BJ (cell line): ENCODE data around the gene BBX. TPM values are rescaled to one million over a fixed set of nuclear protein-coding genes. Genes with fewer than 3 reads are reported as not detected.

Experiments
- CTCF ChIA-PET: fragments of 350-600 bp; formaldehyde crosslinking; extraction: SDS; loops from one replicate; lab custom pipeline; 2021; ENCODE audit warnings: antibody characterized with exemption, inconsistent platforms; lab: Yijun Ruan, JAX
- POLR2A ChIA-PET: fragments of 300-600 bp; sonication (Branson Sonifier 250); formaldehyde crosslinking; extraction: SDS; loops from one replicate; lab custom pipeline; 2021; ENCODE audit warnings: antibody characterized with exemption; lab: Charles Lee
- DNase-seq: peaks from one replicate; pipeline ENCODE4 v3.0.0-alpha.2; 2011; ENCODE audit warnings: low read depth
- H3K27me3 ChIP-seq: 2 replicates; pipeline ENCODE4 v1.6.0; 2011; ENCODE audit warnings: low read length; ENCODE audit not compliant: control insufficient read depth, insufficient read depth
- H3K36me3 ChIP-seq: 2 replicates; pipeline ENCODE4 v1.5.1; 2011; ENCODE audit warnings: low read length; ENCODE audit not compliant: control insufficient read depth, insufficient read depth
- H3K4me3 ChIP-seq: 2 replicates; pipeline ENCODE4 v1.5.1; 2011; ENCODE audit warnings: low read depth, mild to moderate bottlenecking, control low read depth, low read length
- polyA plus RNA-seq: library from polyadenylated mRNA; depleted of rRNA; stranded (reverse); fragments of >200 nt; gene quantifications from 2 replicates; pipeline ENCODE4 v1.2.3, GENCODE V29; 2011
- TF ChIP-seq, protein P1 (sequence below): IDR thresholded peaks from 2 replicates; pipeline ENCODE4 v1.5.1; 2011; ENCODE audit warnings: low read depth, mild to moderate bottlenecking, control low read depth, inconsistent platforms, low read length, moderate library complexity; ENCODE audit not compliant: insufficient read depth

BBX gene
- polyA plus RNA-seq, 1 experiment, result 47.6 TPM

DNA sequence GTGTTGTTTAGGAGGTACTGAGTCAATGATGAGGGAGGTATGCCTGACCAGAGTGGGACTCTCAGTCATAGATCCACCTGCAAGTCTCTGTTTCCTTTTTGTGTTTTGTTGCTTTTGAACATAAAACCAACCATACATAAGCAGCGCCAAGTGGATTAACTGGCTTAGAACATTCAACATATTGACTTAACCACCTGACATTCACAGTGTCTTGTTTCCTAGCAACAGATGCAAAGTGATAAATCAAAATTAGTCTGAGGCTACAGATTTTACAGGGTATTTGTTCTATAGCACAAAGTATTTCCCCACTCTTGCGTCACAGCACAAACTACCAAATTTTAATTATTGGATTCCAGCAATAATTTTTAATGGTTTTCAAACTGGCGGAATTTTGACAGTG, 283.8 kb downstream of the BBX start:
- CTCF ChIA-PET, result no interaction called here
- TF ChIP-seq, protein P1, sequence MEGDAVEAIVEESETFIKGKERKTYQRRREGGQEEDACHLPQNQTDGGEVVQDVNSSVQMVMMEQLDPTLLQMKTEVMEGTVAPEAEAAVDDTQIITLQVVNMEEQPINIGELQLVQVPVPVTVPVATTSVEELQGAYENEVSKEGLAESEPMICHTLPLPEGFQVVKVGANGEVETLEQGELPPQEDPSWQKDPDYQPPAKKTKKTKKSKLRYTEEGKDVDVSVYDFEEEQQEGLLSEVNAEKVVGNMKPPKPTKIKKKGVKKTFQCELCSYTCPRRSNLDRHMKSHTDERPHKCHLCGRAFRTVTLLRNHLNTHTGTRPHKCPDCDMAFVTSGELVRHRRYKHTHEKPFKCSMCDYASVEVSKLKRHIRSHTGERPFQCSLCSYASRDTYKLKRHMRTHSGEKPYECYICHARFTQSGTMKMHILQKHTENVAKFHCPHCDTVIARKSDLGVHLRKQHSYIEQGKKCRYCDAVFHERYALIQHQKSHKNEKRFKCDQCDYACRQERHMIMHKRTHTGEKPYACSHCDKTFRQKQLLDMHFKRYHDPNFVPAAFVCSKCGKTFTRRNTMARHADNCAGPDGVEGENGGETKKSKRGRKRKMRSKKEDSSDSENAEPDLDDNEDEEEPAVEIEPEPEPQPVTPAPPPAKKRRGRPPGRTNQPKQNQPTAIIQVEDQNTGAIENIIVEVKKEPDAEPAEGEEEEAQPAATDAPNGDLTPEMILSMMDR, result no peak
- H3K36me3 ChIP-seq, result peaks cover 4% of the 10 kb centered on the region

DNA sequence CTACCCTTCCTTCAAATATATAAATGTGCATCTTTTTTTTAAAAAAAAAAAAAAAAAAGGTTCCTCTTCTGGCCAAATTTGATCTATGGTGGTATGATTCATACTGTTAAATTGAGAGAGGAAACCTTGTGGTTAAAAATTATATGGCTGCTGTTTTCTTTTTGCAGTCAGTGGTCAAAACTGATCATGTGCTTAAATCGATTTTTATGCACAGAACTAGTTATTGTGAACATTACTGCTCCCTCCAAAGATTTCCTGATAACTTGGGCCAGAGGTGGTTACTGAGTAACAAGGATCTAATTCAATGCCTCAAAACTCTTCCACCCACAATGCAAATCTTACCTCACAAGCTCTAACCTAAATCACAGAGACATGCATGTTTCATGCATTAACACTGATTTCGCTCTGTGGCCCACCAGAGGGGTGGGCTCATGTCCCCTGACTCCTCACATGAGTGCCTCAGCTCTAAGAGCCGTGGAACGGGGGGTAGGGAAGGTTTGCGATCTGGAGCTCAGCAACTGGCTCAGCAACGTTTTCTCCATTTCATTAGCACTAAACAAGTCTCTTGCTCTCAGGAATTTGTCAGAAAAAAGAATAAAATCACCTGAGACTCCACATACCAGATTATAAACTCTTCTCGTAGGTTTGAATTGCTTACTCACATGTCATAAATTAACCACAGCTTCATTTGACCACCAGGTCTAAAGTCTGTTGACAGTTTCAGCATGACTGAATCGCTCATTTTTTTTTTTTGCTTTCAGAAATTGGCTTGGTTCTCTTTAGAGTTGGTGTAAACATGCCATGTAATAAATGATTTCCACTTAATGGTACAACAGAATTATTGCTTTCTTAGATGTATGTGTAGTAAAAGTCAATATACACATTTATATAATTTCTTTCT, 287.7 kb downstream of the BBX start:
- no peak overlapping the region for H3K4me3 ChIP-seq
- TF ChIP-seq, protein P1, result no peak
- H3K27me3 ChIP-seq, result no peaks in the 10 kb centered on the region
- DNase-seq, result no peak
- H3K36me3 ChIP-seq, result no peaks in the 10 kb centered on the region
- ChIA-PET POLR2A (no interaction called here), CTCF (interaction anchor here (0.6 kb wide), 1 partner anchor 543 kb away, joined by 4 read pairs; no protein-coding TSS in a partner anchor)

More for the DNA sequence above, 283.8 kb downstream of the BBX start:
- POLR2A ChIA-PET, result no interaction called here
- DNase-seq, result no peak
- Histone ChIP-seq H3K27me3 (no peaks in the 10 kb centered on the region), H3K4me3 (no peak overlapping the region)

DNA sequence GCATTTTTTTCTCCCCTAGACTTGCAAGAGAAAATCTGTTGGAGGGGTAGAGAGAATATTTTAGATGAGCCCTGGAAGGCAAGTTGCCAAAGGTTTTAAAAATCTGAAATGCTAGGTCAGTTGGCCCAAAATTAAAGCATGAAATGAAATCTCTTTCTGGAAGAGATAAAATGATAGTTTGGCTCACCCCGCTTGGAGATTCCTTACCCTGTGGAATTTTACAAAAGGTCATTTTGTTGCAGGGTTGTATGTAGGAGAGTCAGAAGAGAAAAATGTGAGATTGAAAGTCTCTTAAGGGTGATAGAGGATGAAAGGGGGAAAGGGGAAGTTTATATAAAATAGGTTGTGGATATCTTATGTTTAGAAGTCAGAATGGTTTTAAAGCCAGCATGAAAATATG, 290.3 kb downstream of the BBX start:
- CTCF ChIA-PET, result no interaction called here
- no peak overlapping the region for H3K4me3 ChIP-seq
- POLR2A ChIA-PET, result no interaction called here
- TF ChIP-seq, protein P1, result no peak
- H3K27me3 ChIP-seq, result no peaks in the 10 kb centered on the region
- H3K36me3 ChIP-seq, result no peaks in the 10 kb centered on the region
- no peak for DNase-seq

DNA sequence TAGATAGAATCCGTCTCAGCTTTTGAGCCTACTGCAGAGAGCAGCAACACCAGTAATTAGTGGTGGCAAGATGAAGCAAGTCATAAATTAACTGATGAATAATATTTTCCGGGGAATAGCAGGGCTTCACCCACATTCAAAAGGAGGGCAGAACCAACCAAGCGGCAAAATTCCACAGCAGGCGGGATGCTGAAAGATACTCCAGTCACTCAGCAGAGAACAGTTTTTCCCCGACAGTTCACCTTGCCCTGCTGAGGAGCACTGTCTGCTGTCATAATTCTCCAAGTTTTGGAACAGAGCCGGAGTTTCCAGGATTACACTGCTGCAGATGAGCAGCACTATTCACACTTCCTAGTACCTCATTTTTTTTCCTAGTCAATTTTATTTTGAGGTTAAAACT, 293.3 kb downstream of the BBX start:
- Histone ChIP-seq H3K27me3 (no peaks in the 10 kb centered on the region), H3K4me3 (no peak overlapping the region), H3K36me3 (no peaks in the 10 kb centered on the region)
- TF ChIP-seq, protein P1, result no peak
- ChIA-PET POLR2A (no interaction called here), CTCF (no interaction called here)
- DNase-seq, result no peak

DNA sequence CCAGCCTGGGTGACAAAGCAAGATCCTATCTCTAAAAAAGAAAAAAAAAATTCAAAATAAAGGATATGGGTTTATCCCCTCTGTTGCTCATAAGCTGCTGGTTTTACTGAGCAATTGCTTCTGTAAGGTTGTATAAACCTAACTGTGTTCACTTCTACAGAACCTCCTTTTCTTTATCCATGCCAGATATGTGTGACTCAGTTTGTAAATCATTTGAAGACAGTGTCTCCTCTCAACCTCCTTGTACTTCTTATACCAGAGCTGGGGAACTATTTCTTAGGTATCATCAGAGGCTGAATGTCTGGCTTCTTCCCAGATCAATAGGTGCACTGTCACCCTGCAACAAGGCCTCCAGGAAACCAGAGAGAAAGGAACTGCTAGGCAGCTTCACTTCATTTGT, 294.3 kb downstream of the BBX start:
- DNase-seq, result no peak
- Histone ChIP-seq H3K36me3 (no peaks in the 10 kb centered on the region), H3K4me3 (no peak overlapping the region), H3K27me3 (no peaks in the 10 kb centered on the region)
- POLR2A ChIA-PET, result no interaction called here
- TF ChIP-seq, protein P1, result no peak
- CTCF ChIA-PET, result interaction anchor here (0.6 kb wide), 1 partner anchor 526 kb away, joined by 3 read pairs; no protein-coding TSS in a partner anchor
